ENCODE data around the gene HSD17B8.

Gene HSD17B8

GRCh38 chr6:33171880-33172687, 32.4 kb upstream of the HSD17B8 start:
- Histone ChIP-seq H3K27ac (replicated peaks) (no peak overlapping the region), H3K27me3 (ENCODE audit: insufficient read depth, poor library complexity, severe bottlenecking) (no peaks in the 10 kb centered on the region), H3K4me3 (replicated peaks; ENCODE audit: insufficient read depth, low read length) (no peak overlapping the region)
- TF ChIP-seq SPI1 (IDR thresholded peaks at IDR 0.05; ENCODE audit: borderline replicate concordance, low read depth) (no peak), REST (IDR thresholded peaks at IDR 0.05; ENCODE audit: insufficient replicate concordance, low read depth) (no peak), CTCF (IDR thresholded peaks at IDR 0.05; ENCODE audit: insufficient read depth, low read length) (no peak), GABPA (IDR thresholded peaks at IDR 0.05; ENCODE audit: low read depth) (no peak), POLR2AphosphoS5 (IDR thresholded peaks at IDR 0.05; ENCODE audit: low read depth) (no peak)
- no peak for DNase-seq (ENCODE audit: low read depth in 1 of 2, low spot score in 1 of 2)

- Histone ChIP-seq H3K4me3 (replicated peaks; ENCODE audit: insufficient read depth, low read length) (no peak overlapping the region), H3K27ac (replicated peaks) (no peak overlapping the region), H3K27me3 (ENCODE audit: insufficient read depth, poor library complexity, severe bottlenecking) (no peaks in the 10 kb centered on the region)
- peak in 1 of 2 experiments; percentile 28 for DNase-seq (ENCODE audit: low read depth in 1 of 2, low spot score in 1 of 2)
- TF ChIP-seq REST (IDR thresholded peaks at IDR 0.05; ENCODE audit: insufficient replicate concordance, low read depth) (no peak), CTCF (IDR thresholded peaks at IDR 0.05; ENCODE audit: insufficient read depth, low read length) (peak; percentile 49)
Measured at GRCh38 chr6:33172688-33173534, 31.5 kb upstream of the HSD17B8 start.

- H3K4me3 ChIP-seq (replicated peaks; ENCODE audit: insufficient read depth, low read length): no peak overlapping the region
- no peak for TF ChIP-seq SPI1 (IDR thresholded peaks at IDR 0.05; ENCODE audit: borderline replicate concordance, low read depth)
- TF ChIP-seq REST (IDR thresholded peaks at IDR 0.05; ENCODE audit: insufficient replicate concordance, low read depth): no peak
- TF ChIP-seq GABPA (IDR thresholded peaks at IDR 0.05; ENCODE audit: low read depth): no peak
- DNase-seq (ENCODE audit: low read depth in 1 of 2, low spot score in 1 of 2): no peak
Measured at GRCh38 chr6:33173535-33174180, 30.8 kb upstream of the HSD17B8 start.

More at GRCh38 chr6:33173535-33174180, 30.8 kb upstream of the HSD17B8 start:
- H3K27me3 ChIP-seq (ENCODE audit: insufficient read depth, poor library complexity, severe bottlenecking): no peaks in the 10 kb centered on the region
- no peak overlapping the region for H3K27ac ChIP-seq (replicated peaks)
